IMR-90 (cell line): ENCODE results near the gene DCUN1D2. TPM values are rescaled to one million over a fixed set of nuclear protein-coding genes. Genes with fewer than 3 reads are reported as not detected.

ENCODE experiments used
- ATAC-seq: fragments of 200-7000 bp; cut with Tn5 transposase; 2 replicates; pipeline ENCODE4 v1.9.1; 2020; ENCODE audit warnings: low read depth, mild to moderate bottlenecking, moderate library complexity
- BruUV-seq: library from RNA; stranded (reverse); fragments of 400-500 nt; replicated peaks from 2 replicates; lab custom pipeline; 2021; lab: Mats Ljungman, UMichigan
- CTCF ChIA-PET: fragments of 300-600 bp; formaldehyde crosslinking; extraction: SDS; loops from one replicate; lab custom pipeline; 2021; ENCODE audit warnings: antibody characterized with exemption; lab: Yijun Ruan, JAX
- POLR2A ChIA-PET: fragments of 300-600 bp; sonication (Branson Sonifier 250); formaldehyde crosslinking; loops from one replicate; lab custom pipeline; 2022; ENCODE audit warnings: antibody characterized with exemption; ENCODE audit not compliant: unreplicated experiment; lab: Charles Lee
- DNase-seq: peaks from one replicate; pipeline ENCODE4 v3.0.0; 2013
- H2AFZ ChIP-seq: replicated peaks from 2 replicates; pipeline ENCODE3; 2013; ENCODE audit warnings: low read length, mild to moderate bottlenecking; ENCODE audit not compliant: poor library complexity
- H2AK5ac ChIP-seq: 2 replicates; pipeline ENCODE4 v1.6.1; 2013; ENCODE audit warnings: low read depth, low read length, inconsistent platforms
- H2AK9ac ChIP-seq: replicated peaks from 2 replicates; pipeline ENCODE3; 2013; ENCODE audit warnings: mild to moderate bottlenecking, low read depth, low read length, moderate library complexity; ENCODE audit not compliant: poor library complexity
- H2BK120ac ChIP-seq: 2 replicates; pipeline ENCODE4 v1.6.1; 2013; ENCODE audit warnings: low read depth, low read length, inconsistent platforms
- H2BK15ac ChIP-seq: 3 replicates; pipeline ENCODE4 v1.6.1; 2013; ENCODE audit warnings: low read depth, low read length, inconsistent platforms
- H2BK20ac ChIP-seq: 2 replicates; pipeline ENCODE4 v1.6.1; 2013; ENCODE audit warnings: low read depth, mild to moderate bottlenecking, inconsistent platforms, low read length, moderate library complexity
- H2BK5ac ChIP-seq: 2 replicates; pipeline ENCODE4 v1.6.1; 2013; ENCODE audit warnings: mild to moderate bottlenecking, low read depth, low read length, inconsistent platforms; ENCODE audit not compliant: poor library complexity, severe bottlenecking
- H3K14ac ChIP-seq: replicated peaks from 2 replicates; pipeline ENCODE4 v1.6.1; 2013; ENCODE audit warnings: low read depth, low read length, inconsistent platforms
- H3K18ac ChIP-seq: 2 replicates; pipeline ENCODE4 v1.6.1; 2013; ENCODE audit warnings: low read depth, low read length, control low read depth
- H3K23ac ChIP-seq: 2 replicates; pipeline ENCODE4 v1.6.1; 2013; ENCODE audit warnings: low read depth, low read length, inconsistent platforms
- H3K27ac ChIP-seq: 2 replicates; pipeline ENCODE4 v1.5.1; 2013; ENCODE audit warnings: mild to moderate bottlenecking, control low read depth, low read length; ENCODE audit not compliant: insufficient read depth
- H3K27me3 ChIP-seq: 2 replicates; pipeline ENCODE4 v1.6.1; 2013; ENCODE audit warnings: low read length; ENCODE audit not compliant: control insufficient read depth, insufficient read depth
- H3K36me3 ChIP-seq: 2 replicates; pipeline ENCODE4 v1.6.1; 2013; ENCODE audit warnings: low read length, mixed read lengths; ENCODE audit not compliant: control insufficient read depth, insufficient read depth
- H3K4ac ChIP-seq: 2 replicates; pipeline ENCODE4 v1.6.1; 2013; ENCODE audit warnings: low read depth, low read length, inconsistent platforms
- H3K4me1 ChIP-seq: 2 replicates; pipeline ENCODE4 v1.6.1; 2013; ENCODE audit warnings: low read length, mixed read lengths; ENCODE audit not compliant: control insufficient read depth, insufficient read depth
- H3K4me2 ChIP-seq: 2 replicates; pipeline ENCODE4 v1.6.1; 2013; ENCODE audit warnings: low read depth, mild to moderate bottlenecking, control low read depth, low read length, moderate library complexity
- H3K4me3 ChIP-seq: 2 replicates; pipeline ENCODE4 v1.5.1; 2013; ENCODE audit warnings: low read depth, mild to moderate bottlenecking, control low read depth, low read length, moderate library complexity; ENCODE audit not compliant: insufficient read depth
- H3K56ac ChIP-seq: 2 replicates; pipeline ENCODE4 v1.6.1; 2013; ENCODE audit warnings: low read length, inconsistent platforms; ENCODE audit not compliant: insufficient read depth; ENCODE audit errors: extremely low read depth
- H3K79me1 ChIP-seq, 2 experiments: 2 replicates each; pipeline ENCODE4 v1.6.1; 2013; ENCODE audit warnings: low read length in 2 of 2, inconsistent platforms in 1 of 2, low read depth in 1 of 2
- H3K9ac ChIP-seq: 2 replicates; pipeline ENCODE4 v1.6.1; 2013; ENCODE audit warnings: low read depth, low read length, control low read depth
- H3K9me1 ChIP-seq: 2 replicates; pipeline ENCODE4 v1.6.1; 2013; ENCODE audit warnings: low read length, inconsistent platforms; ENCODE audit not compliant: insufficient read depth
- H3K9me3 ChIP-seq: 2 replicates; pipeline ENCODE4 v1.6.1; 2013; ENCODE audit warnings: low read length; ENCODE audit not compliant: control insufficient read depth, insufficient read depth
- H4K20me1 ChIP-seq: 2 replicates; pipeline ENCODE4 v1.6.1; 2013; ENCODE audit warnings: low read length, inconsistent platforms; ENCODE audit not compliant: insufficient read depth
- H4K5ac ChIP-seq: 2 replicates; pipeline ENCODE4 v1.6.1; 2013; ENCODE audit warnings: mild to moderate bottlenecking, low read depth, low read length, control low read depth
- H4K8ac ChIP-seq, 2 experiments: 2 replicates each; pipeline ENCODE4 v1.6.1; 2013; ENCODE audit warnings: low read depth in 2 of 2, low read length in 2 of 2, control low read depth in 1 of 2, inconsistent platforms in 1 of 2
- H4K91ac ChIP-seq: 2 replicates; pipeline ENCODE4 v1.6.1; 2013; ENCODE audit warnings: low read depth, low read length, inconsistent platforms; ENCODE audit not compliant: insufficient read depth
- BHLHE40 ChIP-seq: fragments of 150-350 bp; IDR thresholded peaks from 2 replicates; pipeline ENCODE4 v1.6.1; 2016; ENCODE audit warnings: mild to moderate bottlenecking, low read depth, low read length
- CEBPB ChIP-seq: IDR thresholded peaks from 2 replicates; pipeline ENCODE4 v1.6.1; 2012; ENCODE audit warnings: low read depth, low read length, improper control_type of control experiment
- MAZ ChIP-seq: IDR thresholded peaks from 2 replicates; pipeline ENCODE4 v1.6.1; 2012; ENCODE audit warnings: low read depth, mild to moderate bottlenecking, low read length, improper control_type of control experiment, moderate library complexity, borderline replicate concordance
- RFX5 ChIP-seq: IDR thresholded peaks from 2 replicates; pipeline ENCODE4 v1.8.0; 2012; ENCODE audit warnings: low read depth, mild to moderate bottlenecking, low read length, moderate library complexity
- SMC3 ChIP-seq: fragments of 150-350 bp; IDR thresholded peaks from 2 replicates; pipeline ENCODE4 v1.6.1; 2016; ENCODE audit warnings: low read depth, mild to moderate bottlenecking, antibody characterized with exemption, low read length, moderate library complexity
- USF2 ChIP-seq: fragments of 150-350 bp; IDR thresholded peaks from 2 replicates; pipeline ENCODE4 v1.6.1; 2017; ENCODE audit warnings: mild to moderate bottlenecking, antibody characterized with exemption, low read length, low read depth
- WGBS, 2 experiments: methylation state at CpG; one replicate each; pipeline versions ENCODE4 v1.1.5 to v1.1.7; 2013; ENCODE audit warnings: missing lambda C conversion rate in 2 of 2; ENCODE audit not compliant: insufficient read length in 1 of 2; ENCODE audit errors: extremely low coverage in 2 of 2; 5-methylcytosine and 5-hydroxymethylcytosine counted together
- dilution Hi-C: fragments of 300-500 bp; cut with HindIII; formaldehyde crosslinking; loops from one replicate; pipeline ENCODE4 v1.14.3; 2018; ENCODE audit warnings: low sequenced_read_pairs; ENCODE audit not compliant: unreplicated experiment
- in situ Hi-C: fragments of 300-500 bp; cut with MboI; formaldehyde crosslinking; loops from 3 replicates; pipeline ENCODE4 v1.14.3; 2019; ENCODE audit warnings: low sequenced_read_pairs, inconsistent platforms, mixed read lengths
- intact Hi-C: fragments of 100-400 bp; cut with micrococcal nuclease; formaldehyde crosslinking; loops from 2 replicates; pipeline ENCODE4 v1.10.0; 2022
- polyA plus RNA-seq, 3 experiments: library from polyadenylated mRNA; depleted of rRNA; stranded (reverse); fragments of >200 nt; gene quantifications; 2 replicates each; pipeline ENCODE4 v1.2.3, GENCODE V29; 2012; ENCODE audit warnings: low replicate concordance in 1 of 3
- total RNA-seq: library from RNA; depleted of rRNA; stranded (reverse); fragments of >200 nt; gene quantifications from 2 replicates; pipeline ENCODE4 v1.2.3, GENCODE V29; 2012

DCUN1D2 gene
- total and polyA plus RNA-seq, 2 of the 4 experiments (the other 2 are of a cell fraction) = 8.1 to 11.5 TPM

GRCh38 chr13:113426591-113426986, 63.9 kb downstream of the DCUN1D2 start:
- Histone ChIP-seq H3K14ac (no peak overlapping the region), H4K20me1 (no peaks in the 10 kb centered on the region), H2AFZ (no peak overlapping the region), H3K36me3 (no peaks in the 10 kb centered on the region), H3K56ac (no peak overlapping the region), H3K27me3 (no peaks in the 10 kb centered on the region), H3K9ac (no peak overlapping the region), H3K27ac (no peak overlapping the region), H3K9me3 (no peaks in the 10 kb centered on the region), H2AK9ac (no peak overlapping the region), H4K8ac (no peak overlapping the region), H4K5ac (no peak overlapping the region), H2AK5ac (no peak overlapping the region), H3K4me1 (peaks cover 7% of the 10 kb centered on the region; the same call in 1 of the 2 replicates), H2BK120ac (no peak overlapping the region), H2BK15ac (no peak overlapping the region), H3K4ac (no peak overlapping the region), H4K91ac (no peak overlapping the region), H3K79me1 (no peaks in the 10 kb centered on the region), H3K4me2 (no peak overlapping the region), H2BK5ac (no peak overlapping the region), H3K18ac (no peak overlapping the region), H2BK20ac (no peak overlapping the region), H3K23ac (no peak overlapping the region), H3K4me3 (no peak overlapping the region), H3K9me1 (no peaks in the 10 kb centered on the region)
- no TSS peak for BruUV-seq
- intact Hi-C loops (no loop called here), dilution Hi-C loops (no loop called here), in situ Hi-C loops (no loop called here)
- no peak for ATAC-seq
- POLR2A ChIA-PET = no interaction called here
- WGBS, 2 experiments = 91% methylated on average over 11 of the region's 15 CpGs; no CpG with 5 or more reads in 1 of the 2 experiments
- CTCF ChIA-PET = no interaction called here
- DNase-seq = no peak
- TF ChIP-seq MAZ = no peak
- TF ChIP-seq USF2 = no peak
- no peak for TF ChIP-seq SMC3
- no peak for TF ChIP-seq CEBPB
- no peak for TF ChIP-seq BHLHE40
- TF ChIP-seq RFX5 = no peak
